GM19463 (cell line): ENCODE results near the gene FAM43B.

Experiments
- ATAC-seq: cut with Tn5 transposase; IDR thresholded peaks from one replicate; pipeline ENCODE4 v1.9.1; 2021; ENCODE audit warnings: mild to moderate bottlenecking, moderate library complexity; ENCODE audit not compliant: unreplicated experiment

FAM43B gene

GRCh38 chr1:20589331-20590278, 37.2 kb downstream of the FAM43B start:
- ATAC-seq: no peak

DNA sequence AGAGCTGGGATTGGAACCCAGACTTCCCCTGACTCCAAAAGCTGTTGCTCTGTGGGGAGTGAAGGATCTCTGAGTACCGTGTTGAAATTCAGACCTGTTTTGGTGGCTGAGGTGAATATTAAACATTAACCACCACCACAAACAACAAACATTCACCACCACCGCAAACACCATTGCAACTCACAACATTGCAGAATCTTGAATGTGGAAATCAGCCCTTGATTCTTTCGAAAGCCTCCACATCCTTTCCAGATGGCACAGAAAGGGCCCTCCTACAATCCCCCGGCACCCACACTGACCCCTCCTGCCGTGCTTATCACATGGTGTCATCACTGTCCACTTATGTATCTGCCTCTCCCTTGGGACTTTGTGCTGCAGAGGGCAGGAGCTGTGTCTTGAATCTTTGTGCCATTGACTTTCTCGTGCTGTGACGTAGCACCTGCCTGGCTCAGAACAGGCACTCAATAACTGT, 38.0 kb downstream of the FAM43B start:
- ATAC-seq: no peak

GRCh38 chr1:20593756-20594155, 41.4 kb downstream of the FAM43B start:
- ATAC-seq: no peak

DNA sequence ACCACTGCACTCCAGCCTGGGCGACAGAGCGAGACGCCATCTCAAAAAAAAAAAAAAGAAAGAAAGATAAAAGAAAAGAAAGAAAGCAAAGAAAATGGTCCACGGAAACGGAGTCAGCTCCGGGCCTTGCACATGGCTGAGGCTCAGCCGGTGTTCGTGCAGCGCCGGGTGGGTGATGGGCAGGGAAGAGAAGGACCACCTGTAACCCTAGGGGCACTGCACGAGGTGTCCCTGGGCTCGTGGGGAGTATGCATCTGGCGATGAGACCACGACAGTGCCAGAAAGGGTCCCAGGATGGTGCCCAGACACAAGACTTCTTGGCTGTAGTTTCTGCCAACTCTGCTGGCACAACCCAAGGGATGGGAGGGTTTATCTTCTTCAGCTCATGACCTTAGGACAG, 42.4 kb downstream of the FAM43B start:
- no peak for ATAC-seq

DNA sequence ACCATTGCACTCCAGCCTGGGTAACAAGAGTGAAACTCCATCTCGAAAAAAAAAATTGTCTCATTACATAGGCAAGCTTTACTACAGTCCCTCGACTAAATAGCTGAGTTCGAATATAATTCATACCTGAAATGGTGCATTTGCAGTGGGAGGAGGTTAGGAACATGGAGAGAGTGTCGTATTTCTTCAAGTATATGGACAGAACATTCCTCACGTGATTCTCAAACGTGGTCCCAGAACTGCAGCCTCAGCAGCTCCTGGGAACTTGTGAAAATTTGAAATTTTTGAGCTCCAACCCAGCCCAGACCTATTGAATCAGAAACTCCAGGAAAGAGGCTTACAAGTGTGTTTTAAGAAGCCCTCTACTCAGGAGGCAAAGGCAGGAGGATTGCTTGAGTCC, 43.7 kb downstream of the FAM43B start:
- ATAC-seq: no peak

DNA sequence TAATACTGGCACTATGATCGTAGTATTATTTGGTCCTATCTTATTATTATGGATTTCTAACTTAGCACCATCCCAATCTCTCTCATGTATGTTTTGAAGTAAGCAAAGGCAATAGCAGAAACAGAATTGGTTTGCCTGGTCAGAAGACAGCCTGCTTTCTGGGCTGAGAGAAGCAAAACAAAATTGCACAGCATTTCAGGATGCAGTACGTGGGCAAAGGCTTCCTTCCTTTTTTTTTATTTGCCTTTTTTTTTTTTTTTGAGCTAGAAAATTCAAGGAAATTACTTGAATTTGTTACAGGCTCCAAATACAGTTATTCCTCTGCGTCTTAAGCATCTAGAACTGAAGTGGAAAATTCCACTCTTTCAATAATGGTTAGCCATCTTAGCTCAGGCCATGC, 45.3 kb downstream of the FAM43B start:
- no peak for ATAC-seq

GRCh38 chr1:20600156-20600555, 47.8 kb downstream of the FAM43B start:
- ATAC-seq: no peak

GRCh38 chr1:20601129-20601825, 48.9 kb downstream of the FAM43B start:
- ATAC-seq: no peak

GRCh38 chr1:20602851-20603450, 50.6 kb downstream of the FAM43B start:
- no peak for ATAC-seq

DNA sequence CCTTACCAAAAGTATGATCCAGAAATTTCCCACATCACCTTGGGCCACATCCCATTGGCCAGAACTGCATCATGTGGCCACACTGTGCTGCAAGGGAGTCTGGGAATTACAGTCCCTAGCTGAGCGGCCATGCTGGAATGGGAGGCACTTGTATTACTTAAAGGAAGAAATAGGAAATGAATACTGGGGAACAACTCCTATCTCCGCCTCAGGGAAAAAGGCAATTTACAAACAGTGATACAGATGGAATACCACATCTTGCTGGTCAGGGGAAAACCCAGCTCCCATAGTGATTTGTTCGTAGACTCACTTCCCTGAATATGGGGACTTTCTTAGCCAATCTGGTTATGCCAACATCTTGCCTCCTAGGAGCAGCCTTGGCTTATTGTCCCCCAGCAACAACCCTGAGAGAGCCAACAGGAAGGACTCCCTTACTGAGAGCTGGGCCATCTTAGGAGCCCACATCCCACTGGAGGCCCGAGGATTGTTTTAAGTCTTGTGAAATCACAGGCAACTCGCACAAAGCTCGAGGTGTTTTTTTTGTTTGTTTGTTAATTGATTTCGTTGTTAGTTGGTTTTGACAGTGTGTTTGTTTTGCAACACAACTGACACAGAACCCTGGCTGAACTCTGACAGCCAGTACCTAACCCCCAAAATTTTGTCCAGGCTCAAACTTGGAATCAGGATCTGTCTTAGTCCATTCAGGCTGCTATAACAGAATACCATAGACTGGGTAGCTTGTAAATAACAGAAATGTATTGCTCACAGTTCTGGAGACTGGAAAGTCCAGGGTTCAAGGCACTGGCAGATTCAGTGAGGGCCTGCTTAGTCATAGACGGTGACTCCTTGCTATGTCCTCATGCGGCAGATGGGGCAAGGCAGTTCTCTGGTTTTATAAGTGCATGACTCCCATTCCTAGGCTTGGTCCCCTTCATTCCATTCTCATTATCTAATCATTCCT, 51.4 kb downstream of the FAM43B start:
- ATAC-seq: no peak
